Thymus (tissue), 11 donors: Measurements from ENCODE around the gene SEC23A. TPM values are rescaled to one million over a fixed set of nuclear protein-coding genes. Genes with fewer than 3 reads are reported as not detected.

Source experiments
- DNase-seq, 9 donors: peaks; one replicate each; pipeline ENCODE4 v3.0.0-alpha.2; 2013; ENCODE audit warnings: low spot score in 9 of 9, low read depth in 6 of 9, missing footprints in 1 of 9
- H3K27ac ChIP-seq, 2 donors: one replicate each; pipeline ENCODE4 v1.5.1; 2013; ENCODE audit warnings: control low read depth in 1 of 2, low read depth in 1 of 2, low read length in 1 of 2, mild to moderate bottlenecking in 1 of 2, moderate library complexity in 1 of 2
- H3K27me3 ChIP-seq, 2 donors: one replicate each; pipeline ENCODE4 v1.5.1; 2013; ENCODE audit warnings: low read length in 1 of 2; ENCODE audit not compliant: control insufficient read depth in 2 of 2, insufficient read depth in 1 of 2
- H3K36me3 ChIP-seq, 2 donors: one replicate each; pipeline ENCODE4 v1.5.1; 2013; ENCODE audit warnings: low read length in 1 of 2, mild to moderate bottlenecking in 1 of 2, moderate library complexity in 1 of 2; ENCODE audit not compliant: control insufficient read depth in 2 of 2, insufficient read depth in 2 of 2
- H3K4me1 ChIP-seq, 2 donors: one replicate each; pipeline ENCODE4 v1.5.1; 2013; ENCODE audit warnings: low read length in 2 of 2; ENCODE audit not compliant: control insufficient read depth in 2 of 2, insufficient read depth in 2 of 2
- H3K4me3 ChIP-seq, 2 donors: one replicate each; pipeline ENCODE4 v1.5.1; 2013; ENCODE audit warnings: low read length in 2 of 2, control low read depth in 1 of 2, mild to moderate bottlenecking in 1 of 2
- H3K9me3 ChIP-seq, 2 donors: one replicate each; pipeline ENCODE4 v1.5.1; 2013; ENCODE audit warnings: low read length in 1 of 2, mild to moderate bottlenecking in 1 of 2; ENCODE audit not compliant: control insufficient read depth in 2 of 2, insufficient read depth in 1 of 2
- WGBS: extraction: QIAGEN DNeasy Blood & Tissue Kit; methylation state at CpG from one replicate; pipeline ENCODE4 v1.1.7; 2013; 5-methylcytosine and 5-hydroxymethylcytosine counted together
- polyA plus RNA-seq: library from polyadenylated mRNA; stranded (reverse); fragments of 200-250 nt; gene quantifications from one replicate; pipeline ENCODE4 v1.2.3, GENCODE V29; 2013
- total RNA-seq: library from RNA; stranded (reverse); fragments of 120-200 nt; gene quantifications from one replicate; pipeline ENCODE4 v1.2.4, GENCODE V29; 2013
- donor health status: healthy.

The SEC23A gene
- total and polyA plus RNA-seq, 2 donors: 20.9 to 47.3 TPM

DNA sequence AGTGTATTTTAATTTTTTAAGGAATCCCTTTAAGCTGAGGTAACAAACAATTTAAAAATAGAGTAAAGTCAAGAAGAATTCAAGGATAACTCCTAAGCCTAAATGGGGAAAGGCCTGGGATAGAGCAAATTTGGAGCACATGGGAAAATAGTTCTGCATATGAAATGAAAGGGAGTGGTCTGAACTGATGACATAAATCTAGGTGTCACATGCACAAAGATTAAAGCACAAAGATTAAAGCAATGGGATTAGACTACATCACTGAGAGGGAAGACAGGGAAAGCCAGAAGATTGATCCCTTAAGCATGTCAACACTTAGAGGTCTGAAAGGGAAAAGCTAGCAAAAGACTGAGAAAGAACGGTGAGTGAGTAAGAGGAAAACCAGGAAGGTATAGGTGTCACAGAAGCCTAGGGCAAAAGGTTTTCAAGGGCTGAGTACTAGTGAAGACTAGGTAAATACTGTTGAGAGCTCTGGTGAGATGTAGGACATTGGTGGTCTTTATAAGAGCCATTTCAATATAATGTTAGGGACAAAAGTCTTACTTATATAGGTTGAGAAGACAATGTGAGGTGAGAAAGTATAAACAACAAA, 59.6 kb downstream of the SEC23A start:
- H3K4me1 ChIP-seq: no peaks in the 10 kb centered on the region
- no peak overlapping the region for H3K27ac ChIP-seq
- no peaks in the 10 kb centered on the region for H3K9me3 ChIP-seq
- peaks cover 8 to 39% of the 10 kb centered on the region in 2 donors for H3K36me3 ChIP-seq
- 97% methylated on average over 1 of the region's 1 CpG for WGBS
- no peak for DNase-seq
- H3K27me3 ChIP-seq: no peaks in the 10 kb centered on the region
- no peak overlapping the region for H3K4me3 ChIP-seq

DNA sequence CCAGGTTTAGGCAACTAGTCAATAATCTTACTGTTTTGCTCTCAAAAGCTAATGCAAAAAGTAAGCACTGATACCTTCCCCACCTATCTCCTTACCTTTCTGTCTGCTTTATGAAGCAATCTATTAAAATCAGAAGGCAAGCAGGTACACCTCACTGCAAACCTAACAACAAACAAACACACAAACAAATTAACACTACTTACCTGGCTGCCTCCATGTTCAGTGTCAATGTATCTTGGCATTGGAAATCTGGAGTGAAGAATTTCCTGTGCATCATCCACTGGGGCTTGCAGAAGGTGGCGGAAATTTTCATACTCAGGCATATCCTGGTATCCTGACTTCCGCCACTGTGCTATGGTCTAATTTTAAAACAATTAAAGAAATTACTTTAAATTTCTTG, 62.5 kb downstream of the SEC23A start:
- peaks cover 12 to 30% of the 10 kb centered on the region in 2 donors for H3K36me3 ChIP-seq
- no peak for DNase-seq
- H3K27ac ChIP-seq: no peak overlapping the region
- no peaks in the 10 kb centered on the region for H3K9me3 ChIP-seq
- no peaks in the 10 kb centered on the region for H3K4me1 ChIP-seq
- no peak overlapping the region for H3K4me3 ChIP-seq
- WGBS: 99% methylated on average over 2 of the region's 2 CpGs
- no peaks in the 10 kb centered on the region for H3K27me3 ChIP-seq

DNA sequence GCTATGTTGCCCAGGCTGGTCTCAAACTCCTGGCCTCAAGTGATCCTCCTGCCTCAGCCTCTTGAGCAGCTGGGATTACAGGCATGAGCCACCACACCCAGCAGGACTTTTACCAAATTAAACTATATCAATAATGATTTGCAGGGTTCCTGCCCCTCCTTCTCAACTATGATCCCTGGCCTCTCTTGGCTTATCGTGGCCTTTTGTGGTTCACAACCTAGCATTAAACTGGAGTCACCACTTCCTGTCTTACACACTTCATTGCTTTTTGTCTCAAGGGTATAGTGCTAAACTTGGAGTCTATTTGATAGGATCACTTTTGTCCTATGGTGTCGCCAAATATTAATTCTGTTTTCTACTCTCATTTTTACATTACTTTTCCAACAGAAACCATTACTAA, 64.5 kb downstream of the SEC23A start:
- H3K9me3 ChIP-seq: no peaks in the 10 kb centered on the region
- no peaks in the 10 kb centered on the region for H3K4me1 ChIP-seq
- H3K36me3 ChIP-seq: peaks cover 12 to 31% of the 10 kb centered on the region in 2 donors
- no peak overlapping the region for H3K27ac ChIP-seq
- 89% methylated on average over 2 of the region's 2 CpGs for WGBS
- H3K4me3 ChIP-seq: no peak overlapping the region
- no peak for DNase-seq
- no peaks in the 10 kb centered on the region for H3K27me3 ChIP-seq

DNA sequence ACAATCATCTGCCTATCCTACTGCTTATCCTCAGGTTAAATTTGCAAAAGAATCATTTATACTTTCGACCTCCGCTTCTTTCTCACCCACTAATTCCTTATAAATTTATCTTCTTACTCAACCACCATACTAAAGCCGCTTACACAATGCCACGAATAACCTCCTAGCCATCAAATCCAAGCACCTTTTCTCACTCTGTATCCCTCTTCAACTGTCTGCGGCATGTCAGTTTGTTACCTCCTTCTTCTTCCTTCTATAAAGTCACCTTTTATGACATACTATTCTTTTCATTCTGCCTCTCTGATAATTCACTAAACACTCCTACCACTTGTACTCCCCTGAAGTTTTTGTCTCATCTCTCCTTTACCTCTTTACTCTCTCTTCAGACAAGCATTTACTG, 66.3 kb downstream of the SEC23A start:
- DNase-seq: no peak
- Histone ChIP-seq H3K4me1 (no peaks in the 10 kb centered on the region), H3K27ac (no peak overlapping the region), H3K27me3 (no peaks in the 10 kb centered on the region), H3K36me3 (peaks cover 12 to 29% of the 10 kb centered on the region in 2 donors), H3K9me3 (no peaks in the 10 kb centered on the region), H3K4me3 (no peak overlapping the region)
- 98% methylated on average over 5 of the region's 5 CpGs for WGBS

- peaks cover 14 to 26% of the 10 kb centered on the region in 2 donors for H3K36me3 ChIP-seq
- no peaks in the 10 kb centered on the region for H3K27me3 ChIP-seq
- no peaks in the 10 kb centered on the region for H3K9me3 ChIP-seq
- no peak overlapping the region for H3K27ac ChIP-seq
- no peaks in the 10 kb centered on the region for H3K4me1 ChIP-seq
- H3K4me3 ChIP-seq: no peak overlapping the region
- no peak for DNase-seq
Observed at GRCh38 chr14:39035336-39035735, 67.7 kb downstream of the SEC23A start.

GRCh38 chr14:39034481-39035296, 68.3 kb downstream of the SEC23A start:
- Histone ChIP-seq H3K27ac (no peak overlapping the region), H3K9me3 (no peaks in the 10 kb centered on the region), H3K36me3 (peaks cover 19 to 20% of the 10 kb centered on the region in 2 donors), H3K27me3 (no peaks in the 10 kb centered on the region), H3K4me1 (no peaks in the 10 kb centered on the region), H3K4me3 (no peak overlapping the region)
- DNase-seq: no peak
- 85% methylated on average over 3 of the region's 3 CpGs for WGBS

DNA sequence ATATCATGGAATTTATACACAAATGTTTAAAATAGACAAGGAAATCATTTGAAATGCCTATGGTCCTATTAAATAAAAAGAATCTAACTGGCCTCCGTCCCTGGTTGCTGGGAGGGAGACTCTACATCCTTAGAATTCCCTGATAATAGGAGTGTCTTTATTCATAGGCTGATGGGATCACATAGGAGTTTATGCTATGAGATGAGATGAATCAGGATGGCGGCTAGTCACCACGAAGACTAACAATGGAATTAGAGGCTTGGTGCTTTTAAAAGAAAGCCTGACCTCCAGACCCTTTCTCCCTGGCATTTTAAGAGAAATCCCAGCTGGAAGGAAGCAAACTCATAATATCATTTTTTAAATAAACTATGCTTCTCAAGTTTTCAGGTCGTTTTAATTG, 69.7 kb downstream of the SEC23A start:
- peaks cover 14 to 21% of the 10 kb centered on the region in 2 donors for H3K36me3 ChIP-seq
- 97% methylated on average over 4 of the region's 4 CpGs for WGBS

GRCh38 chr14:39030209-39030608, 72.8 kb downstream of the SEC23A start:
- no peak for DNase-seq
- H3K4me1 ChIP-seq: no peaks in the 10 kb centered on the region
- H3K4me3 ChIP-seq: no peak overlapping the region
- peaks cover 3 to 14% of the 10 kb centered on the region in 2 donors for H3K36me3 ChIP-seq
- 99% methylated on average over 10 of the region's 10 CpGs for WGBS
- no peaks in the 10 kb centered on the region for H3K9me3 ChIP-seq
- no peaks in the 10 kb centered on the region for H3K27me3 ChIP-seq
- no peak overlapping the region for H3K27ac ChIP-seq

More for the DNA sequence above, 69.7 kb downstream of the SEC23A start:
- no peak for DNase-seq
- no peak overlapping the region for H3K4me3 ChIP-seq
- H3K27ac ChIP-seq: no peak overlapping the region
- H3K9me3 ChIP-seq: no peaks in the 10 kb centered on the region
- H3K4me1 ChIP-seq: no peaks in the 10 kb centered on the region
- H3K27me3 ChIP-seq: no peaks in the 10 kb centered on the region

DNA sequence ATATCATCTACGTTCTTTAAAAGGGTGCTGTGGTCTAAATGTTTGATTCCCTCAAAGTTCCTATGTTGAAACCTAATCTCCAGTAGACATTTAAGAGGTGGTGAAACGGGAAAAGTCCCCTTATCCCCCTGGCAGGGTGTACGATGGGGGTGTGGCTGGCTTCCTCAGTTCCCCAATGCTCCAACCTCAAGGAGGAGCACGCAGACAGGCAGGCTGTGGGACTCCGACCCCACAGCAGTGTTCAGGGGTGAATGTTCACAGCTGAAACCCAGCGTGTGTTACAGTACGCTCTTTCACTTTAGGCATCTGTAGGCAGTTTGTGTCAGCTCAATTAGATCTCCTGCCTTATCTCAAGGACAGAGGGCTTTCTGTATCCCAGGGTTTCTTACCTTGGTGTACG, 73.2 kb downstream of the SEC23A start:
- no peaks in the 10 kb centered on the region for H3K4me1 ChIP-seq
- no peak for DNase-seq
- no peaks in the 10 kb centered on the region for H3K27me3 ChIP-seq
- WGBS: 98% methylated on average over 8 of the region's 8 CpGs
- H3K36me3 ChIP-seq: peaks cover 3 to 14% of the 10 kb centered on the region in 2 donors
- H3K4me3 ChIP-seq: no peak overlapping the region
- no peaks in the 10 kb centered on the region for H3K9me3 ChIP-seq
- H3K27ac ChIP-seq: no peak overlapping the region
